Measurements from ENCODE around the gene HOXC9.

DNA sequence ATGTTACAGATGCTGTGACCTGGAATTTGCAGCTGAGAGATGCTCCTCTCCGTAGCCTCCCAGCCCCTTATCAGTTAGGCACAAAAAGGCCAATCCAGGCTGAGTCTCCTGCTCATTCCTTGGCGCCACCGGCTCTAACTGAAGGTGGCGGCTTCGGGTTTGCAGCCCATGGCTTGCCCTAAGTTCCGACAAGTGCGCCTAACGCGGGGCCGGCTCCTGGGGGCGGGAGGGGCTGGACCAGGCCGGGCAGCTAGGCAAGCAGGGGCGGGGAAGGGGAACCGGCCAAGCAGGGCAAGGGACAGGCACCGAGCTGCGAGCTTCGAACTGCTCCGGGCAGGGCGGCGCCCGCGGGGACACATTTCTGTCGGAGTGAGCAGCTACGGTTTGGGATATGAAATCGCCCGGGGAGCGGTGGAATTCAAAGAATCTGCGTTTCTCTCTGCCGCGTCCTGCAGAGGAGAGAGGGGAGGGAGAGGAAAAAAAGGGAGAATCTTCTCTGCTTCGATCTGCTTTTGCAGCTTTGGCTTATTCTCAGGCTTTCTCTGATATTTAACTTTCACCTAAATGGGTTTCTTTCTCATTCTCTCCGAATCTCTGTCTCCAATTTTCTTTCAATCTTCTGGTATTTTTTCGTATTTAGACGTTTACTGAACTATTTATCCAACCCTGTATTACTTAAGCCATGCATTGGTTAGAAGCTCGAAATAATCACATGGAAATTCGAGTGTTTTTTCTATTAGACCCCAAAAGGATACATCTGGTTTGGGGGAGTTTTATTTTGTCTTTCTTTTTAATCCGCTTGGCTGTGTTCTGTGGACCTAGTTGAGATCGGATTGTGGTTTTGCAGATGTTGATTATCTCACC lies 46.9 kb upstream of the HOXC9 start:
- TF ChIP-seq POLR2A (IDR thresholded peaks at IDR 0.05; ENCODE audit: low read length) (no peak), GATA1 (IDR thresholded peaks at IDR 0.05; ENCODE audit: low read depth, low read length) (no peak)
